Dedifferentiated amniotic fluid mesenchymal stem cell (primary cell): ENCODE data around the gene NAPSA.

Experiments used
- DNase-seq: peaks from one replicate; pipeline ENCODE4 v3.0.0-alpha.2; 2016; ENCODE audit errors: extremely low spot score

NAPSA gene

DNA sequence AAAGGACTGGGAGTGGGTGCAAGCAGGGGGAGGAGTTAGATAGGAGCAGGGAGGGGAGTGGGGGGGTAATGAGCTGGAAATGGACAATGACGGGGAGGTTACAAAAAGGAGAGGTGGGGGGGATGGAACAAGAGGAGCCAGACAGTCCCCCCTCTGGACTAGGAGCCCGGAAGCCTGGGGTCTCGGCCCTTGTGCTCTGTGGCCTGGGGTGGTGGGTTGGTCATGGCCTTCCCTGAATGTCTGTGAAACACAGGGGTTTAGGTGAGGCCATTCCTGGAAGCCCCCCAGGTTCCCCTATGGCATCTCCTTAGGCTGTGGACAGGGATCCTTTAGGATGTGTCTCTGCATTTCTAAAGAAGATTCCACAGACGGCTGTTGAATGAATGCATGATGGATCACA, 48.3 kb downstream of the NAPSA start:
- no peak for DNase-seq

DNA sequence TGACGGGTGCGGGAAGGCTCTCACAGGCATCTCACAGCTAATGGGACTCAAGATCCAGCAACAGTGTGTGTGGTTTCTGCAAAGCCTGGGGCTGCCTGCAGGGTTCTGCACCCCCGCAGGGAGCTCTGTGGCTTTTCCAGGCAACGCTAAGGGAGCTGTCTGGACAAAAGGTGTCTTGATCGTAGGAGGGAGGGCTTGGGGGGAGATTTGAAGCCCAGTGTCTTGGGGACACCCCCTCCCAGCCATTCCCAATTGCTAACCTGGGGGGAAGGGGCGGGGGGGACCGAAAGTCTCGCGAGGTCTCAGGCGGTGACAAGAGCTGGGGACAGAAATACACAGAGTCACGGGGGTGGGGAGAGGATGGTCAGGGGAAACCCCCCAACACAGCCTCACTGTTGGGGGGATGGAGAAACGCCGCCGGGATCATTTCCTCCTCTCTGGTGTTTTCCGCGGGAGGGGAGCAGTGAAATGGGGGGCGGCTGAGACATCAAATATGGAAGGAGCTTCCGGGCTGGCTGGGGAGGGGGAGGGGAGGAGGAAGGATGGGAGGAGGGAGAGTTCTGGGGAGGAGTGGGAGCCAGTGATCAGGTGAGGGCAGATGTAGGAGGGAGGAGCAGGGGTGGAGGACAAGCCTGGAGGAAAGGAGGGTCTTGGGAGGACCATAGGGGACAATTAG, 49.5 kb downstream of the NAPSA start:
- no peak for DNase-seq

DNA sequence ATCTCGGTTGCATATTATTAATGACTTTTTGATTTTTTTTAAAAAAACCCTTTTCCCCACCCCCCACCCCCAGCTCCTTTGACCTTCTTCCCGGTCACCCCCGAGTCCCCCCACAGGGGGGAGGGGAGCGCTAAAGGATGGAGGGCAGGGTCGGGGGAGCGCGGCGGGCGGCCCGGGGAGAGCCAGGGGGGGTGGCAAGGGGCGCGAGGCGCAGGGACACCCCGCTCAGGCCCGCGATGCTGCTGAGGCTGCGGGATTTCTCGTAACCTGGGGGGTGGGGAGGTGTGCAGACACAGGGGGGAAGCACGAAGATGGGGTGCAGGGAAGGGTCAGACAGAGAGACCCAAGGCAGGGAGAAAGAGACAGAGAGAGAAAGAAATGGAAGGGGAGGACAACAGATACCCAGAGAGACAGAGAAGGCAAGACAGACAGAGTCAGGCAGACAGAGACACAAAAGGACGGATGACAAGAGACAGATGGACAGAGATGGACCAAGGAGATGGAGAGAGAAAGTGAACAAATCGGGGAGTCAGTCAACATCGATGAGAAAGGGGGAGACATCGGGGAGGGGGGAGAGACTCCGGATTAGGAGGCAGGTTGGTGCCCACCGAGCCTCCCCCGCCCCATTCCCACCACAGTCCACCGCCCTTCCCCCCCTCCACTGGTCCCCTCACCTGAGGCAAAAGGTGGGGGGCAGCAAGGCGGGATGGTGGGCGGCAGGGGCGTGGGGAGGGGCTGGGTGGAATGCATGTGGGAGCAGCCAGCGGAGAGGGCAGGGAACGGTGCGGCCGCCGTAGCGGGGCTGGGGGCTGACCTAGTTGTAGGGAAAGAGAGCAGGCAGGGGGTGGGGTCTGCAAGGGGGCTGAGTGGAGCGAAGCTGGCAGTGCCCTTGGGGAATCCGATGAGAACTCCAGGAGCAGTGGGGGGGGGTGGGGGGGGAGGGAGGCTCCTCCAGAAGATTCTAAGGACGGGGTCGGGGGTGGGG, 50.4 kb downstream of the NAPSA start:
- DNase-seq, result no peak

DNA sequence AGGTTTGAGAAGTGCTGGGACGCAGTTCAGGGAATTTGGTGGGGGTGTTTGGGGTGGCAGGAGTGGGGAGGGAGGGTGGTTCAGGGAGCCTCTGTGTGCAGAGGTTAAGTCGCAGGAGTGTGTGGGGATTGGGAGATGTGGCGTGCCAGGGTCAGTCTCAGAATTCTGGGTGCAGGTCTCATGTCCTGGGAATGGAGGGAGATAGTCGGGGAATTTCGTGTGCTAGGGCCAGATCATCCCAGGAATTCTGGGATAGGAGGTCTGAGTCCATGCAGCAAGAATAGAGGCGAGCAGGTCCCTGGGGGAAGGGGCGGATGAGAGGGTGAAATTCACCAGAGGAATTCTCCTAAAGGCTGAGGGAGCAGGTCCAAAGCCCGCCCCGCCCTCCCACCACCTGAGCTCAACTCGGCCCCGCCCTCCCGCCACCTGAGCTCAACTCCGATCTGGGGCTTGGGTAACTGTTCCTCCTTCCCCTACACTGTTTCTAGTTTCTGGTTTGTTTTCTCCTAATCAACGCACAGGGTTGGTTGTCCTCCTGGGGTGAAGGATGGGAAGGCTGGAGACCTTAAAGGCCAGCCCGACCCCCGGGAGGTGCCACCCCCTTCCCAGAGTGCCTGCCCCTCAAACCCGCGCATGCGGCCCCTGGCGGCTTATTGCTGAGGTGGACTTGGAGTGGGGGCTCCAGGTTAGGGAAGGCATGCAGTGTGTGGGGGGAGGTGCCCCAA, 51.5 kb downstream of the NAPSA start:
- DNase-seq, result no peak

DNA sequence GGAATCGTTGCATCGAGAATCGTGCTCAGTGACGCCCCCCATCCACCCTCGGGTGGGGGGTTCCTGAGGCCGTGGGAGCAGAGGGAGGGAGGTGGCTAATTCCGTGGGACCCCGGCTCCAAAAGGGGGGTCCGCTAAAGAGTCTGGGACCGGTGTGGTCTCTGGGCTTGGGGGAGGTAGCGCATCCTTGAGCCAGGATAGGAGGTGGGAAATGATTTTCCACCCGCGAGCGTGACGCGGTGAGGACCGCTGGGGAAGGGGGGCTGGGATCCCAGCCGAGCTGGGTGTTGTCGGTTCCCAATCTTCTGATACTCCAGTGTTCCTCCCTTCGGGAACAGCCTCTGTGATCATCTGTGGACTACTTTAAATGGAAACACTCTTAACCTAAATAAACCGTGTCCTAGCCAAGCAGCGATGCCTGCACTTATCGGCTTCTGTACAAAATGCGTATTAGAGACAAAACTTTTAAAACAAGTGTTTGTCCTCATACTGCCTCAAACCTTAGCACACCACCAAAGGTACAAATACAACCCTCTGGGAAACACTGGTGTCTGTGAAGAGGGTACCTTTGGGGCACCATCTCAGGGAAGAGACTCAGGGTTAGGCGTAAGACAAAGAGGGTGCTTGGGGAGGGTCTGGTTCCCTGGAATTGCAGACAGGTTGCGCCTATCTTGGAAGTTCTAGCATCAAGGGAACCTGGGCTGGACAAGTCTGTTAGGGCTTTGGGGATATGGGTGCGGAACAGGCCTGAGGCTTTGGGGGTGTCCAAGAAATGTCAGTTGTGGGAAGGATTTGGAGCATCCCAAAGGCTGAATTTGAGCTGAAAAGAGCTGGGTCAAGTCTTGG, 52.2 kb downstream of the NAPSA start:
- no peak for DNase-seq

DNA sequence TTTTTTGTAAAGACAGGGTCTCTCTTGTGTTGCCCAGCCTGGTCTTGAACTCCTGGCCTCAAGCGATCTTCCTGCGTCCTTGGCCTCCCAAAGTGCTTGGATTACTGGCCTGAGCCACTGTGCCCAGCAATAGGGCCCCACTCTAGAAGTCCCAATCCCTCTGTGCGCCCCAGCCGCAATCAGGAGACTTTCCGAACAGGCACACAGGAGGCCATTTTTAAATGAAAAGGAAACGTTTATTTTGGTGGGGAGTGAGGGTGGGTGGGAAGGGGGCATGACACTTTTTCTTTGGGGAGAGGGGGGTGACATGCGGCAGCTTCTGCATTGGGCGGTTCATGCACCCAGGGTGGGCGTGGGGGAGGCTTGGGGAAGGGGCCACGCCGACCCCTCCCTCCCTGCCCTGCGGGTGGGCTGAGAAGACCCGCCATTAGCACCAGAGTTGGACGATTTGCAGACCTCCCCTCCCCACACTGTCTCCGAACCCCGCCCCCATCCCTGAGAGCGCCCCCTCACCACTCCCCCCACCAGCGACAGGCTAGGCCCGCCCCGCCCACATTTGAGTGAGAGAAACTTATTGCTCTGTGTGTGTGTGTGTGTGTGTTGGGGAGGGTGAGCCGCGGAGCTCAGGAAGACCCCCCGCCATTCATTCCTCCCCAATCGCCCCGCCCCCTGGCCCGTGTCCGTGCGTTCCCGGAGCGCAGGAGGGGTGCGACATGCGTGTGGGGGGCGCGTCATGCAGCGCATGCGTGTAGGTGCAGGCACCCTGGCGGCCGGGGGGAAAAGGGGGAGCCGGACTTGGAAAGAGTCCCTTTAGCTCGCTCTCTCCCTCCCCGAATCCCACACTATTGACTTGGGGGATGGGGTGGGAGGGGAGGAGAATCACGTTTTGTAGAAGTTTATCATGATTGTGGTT, 53.5 kb downstream of the NAPSA start:
- DNase-seq, result no peak

DNA sequence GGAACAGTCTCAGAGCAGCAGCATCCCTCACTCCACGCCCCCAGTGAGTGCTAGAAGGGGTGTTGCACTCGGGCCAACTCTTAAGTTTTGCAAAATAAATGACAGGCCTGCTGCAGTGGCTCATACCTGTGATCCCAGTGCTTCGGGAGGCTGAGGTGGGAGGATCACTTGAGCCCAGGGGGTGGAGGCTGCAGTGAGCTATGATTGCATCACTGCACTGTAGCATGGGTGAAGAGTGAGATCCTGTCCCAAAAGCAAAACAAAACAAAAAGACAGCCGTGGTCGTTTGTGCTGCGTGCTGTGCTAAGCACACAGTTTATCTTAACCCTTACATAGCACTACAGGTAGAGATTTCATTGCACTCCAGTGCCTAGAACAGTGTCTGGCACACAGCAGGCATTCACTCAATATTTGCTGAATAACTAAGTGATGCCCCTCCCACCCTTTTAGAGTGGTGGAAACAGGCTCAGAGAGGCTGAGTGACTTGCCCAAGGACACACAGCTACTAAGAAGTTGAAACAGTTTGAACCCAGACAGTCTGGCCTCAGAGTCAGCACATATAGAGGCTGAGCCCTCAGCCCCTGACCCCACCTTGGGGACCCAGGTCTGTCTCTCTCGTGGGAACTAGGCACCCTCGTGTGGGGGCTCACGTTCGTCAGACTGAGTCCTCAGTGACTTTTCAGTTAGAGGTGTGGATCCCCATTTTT, 54.5 kb downstream of the NAPSA start:
- no peak for DNase-seq

DNA sequence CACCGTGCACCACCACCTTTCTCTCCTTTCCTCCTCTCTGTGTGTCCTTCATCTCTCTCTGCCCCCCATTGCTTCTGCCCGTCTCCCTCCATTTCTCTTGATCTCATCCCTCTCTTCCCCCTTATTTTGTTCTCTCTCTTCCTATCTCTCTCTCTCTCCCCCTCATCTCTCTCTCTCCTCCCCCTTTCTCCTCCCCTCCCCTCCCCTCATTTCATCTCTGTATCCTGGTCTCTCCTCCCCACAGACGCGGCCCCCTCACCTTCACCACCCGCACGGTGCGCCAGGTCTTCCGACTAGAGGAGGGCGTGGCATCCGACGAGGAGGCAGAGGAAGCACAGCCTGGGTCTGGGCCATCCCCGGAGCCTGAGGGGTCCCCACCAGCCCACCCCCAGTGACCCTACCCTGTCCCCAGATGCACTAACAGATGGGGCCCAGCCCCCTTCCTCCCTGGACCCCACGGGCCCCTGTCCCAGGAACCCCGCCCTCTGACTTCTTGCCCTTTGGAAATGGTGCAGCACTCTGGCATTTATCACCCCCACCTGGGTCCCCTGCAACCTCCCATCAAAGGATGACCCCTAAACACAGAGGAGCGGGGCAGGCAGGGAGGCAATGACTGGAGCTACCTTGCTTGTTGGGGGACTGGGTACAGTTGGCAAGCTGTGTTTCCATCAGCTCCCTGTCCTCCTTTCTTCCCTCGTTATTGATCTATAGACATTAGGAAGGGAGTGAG, 55.9 kb downstream of the NAPSA start:
- DNase-seq, result no peak

DNA sequence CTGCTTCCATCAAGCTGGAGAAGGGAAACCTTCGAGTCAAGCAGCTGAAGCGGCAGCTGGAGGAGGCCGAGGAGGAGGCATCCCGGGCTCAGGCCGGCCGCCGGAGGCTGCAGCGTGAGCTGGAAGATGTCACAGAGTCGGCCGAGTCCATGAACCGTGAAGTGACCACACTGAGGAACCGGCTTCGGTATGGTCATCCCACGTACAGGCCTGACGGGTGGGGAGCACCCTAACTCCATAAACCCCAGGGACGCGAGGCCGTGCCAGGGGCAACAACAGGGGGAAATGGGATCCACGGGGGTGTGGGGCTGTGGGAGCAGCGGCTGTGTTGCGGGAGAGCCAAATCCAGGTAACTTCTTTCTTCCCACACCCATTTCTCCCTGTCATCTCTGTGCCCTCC, 56.4 kb downstream of the NAPSA start:
- DNase-seq, result no peak
